Fibroblast of gingiva (primary cell): Measurements from ENCODE around the gene PJA1.

Experiments
- DNase-seq: peaks from one replicate; pipeline ENCODE4 v3.0.0-alpha.2; 2011; ENCODE audit warnings: low read depth

The PJA1 gene

DNA sequence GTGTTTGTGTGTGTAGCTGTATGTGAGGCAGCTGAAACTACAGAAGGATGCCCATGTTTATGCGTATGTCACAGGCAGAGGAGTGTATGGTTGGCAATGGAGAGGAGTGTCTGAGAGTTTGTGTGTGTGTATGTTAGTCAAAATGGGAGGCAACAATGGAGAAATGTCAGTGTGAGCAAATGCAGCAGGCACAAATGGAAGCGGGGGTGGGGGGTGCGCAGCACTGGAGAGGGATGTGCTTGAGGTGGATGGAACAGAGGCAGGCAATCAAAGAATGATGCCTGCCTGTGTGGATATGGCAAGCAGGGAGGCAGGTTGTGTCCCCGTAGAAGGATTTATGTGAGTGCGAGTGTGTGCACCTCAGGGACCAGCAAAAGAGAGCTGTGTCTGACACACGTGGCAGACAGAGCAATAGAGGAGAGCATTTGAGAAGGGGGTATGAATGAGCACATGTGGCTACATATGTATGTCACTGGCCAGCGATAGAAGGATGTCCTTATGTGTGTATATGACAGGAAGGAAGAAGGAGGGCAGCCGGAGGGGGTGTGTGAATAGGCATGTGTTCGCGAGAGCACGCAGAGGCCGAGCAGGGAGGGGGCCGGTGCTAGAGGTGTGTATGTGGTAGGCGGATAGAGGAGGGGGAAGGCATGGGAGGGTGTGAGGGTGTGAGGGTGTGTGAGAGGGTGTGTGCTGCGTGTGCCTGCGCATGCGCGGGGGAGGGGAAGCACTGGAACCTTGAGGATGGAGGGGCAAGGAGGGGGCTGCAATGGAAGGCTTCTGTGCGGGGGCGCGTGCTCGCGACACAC lies 1.1 kb downstream of the PJA1 start:
- no peak for DNase-seq

DNA sequence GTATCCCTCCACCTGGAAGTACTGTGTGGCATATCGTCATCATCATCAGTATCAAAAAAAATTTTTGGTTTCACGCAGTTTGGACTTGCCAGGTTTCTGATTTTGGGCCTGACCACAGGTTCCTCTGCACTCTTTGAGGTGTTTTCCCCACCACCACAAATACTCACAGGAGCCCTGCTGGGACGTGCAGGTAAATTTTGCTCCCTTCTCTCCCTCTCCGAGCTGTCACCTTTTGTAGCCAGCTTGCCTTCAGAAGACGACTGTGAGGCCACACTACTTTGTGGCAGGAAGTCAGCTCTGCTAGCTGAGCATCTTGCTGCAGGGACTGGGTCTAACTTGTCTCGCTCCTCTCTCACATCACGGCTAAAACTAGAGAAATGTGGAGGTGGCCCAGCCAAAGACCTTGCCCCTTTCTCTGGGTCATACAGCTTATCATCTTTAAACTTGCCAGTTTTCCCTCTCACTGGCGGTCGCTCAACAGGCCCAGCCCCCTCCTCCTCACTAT lies 2.8 kb downstream of the PJA1 start:
- DNase-seq = no peak

DNA sequence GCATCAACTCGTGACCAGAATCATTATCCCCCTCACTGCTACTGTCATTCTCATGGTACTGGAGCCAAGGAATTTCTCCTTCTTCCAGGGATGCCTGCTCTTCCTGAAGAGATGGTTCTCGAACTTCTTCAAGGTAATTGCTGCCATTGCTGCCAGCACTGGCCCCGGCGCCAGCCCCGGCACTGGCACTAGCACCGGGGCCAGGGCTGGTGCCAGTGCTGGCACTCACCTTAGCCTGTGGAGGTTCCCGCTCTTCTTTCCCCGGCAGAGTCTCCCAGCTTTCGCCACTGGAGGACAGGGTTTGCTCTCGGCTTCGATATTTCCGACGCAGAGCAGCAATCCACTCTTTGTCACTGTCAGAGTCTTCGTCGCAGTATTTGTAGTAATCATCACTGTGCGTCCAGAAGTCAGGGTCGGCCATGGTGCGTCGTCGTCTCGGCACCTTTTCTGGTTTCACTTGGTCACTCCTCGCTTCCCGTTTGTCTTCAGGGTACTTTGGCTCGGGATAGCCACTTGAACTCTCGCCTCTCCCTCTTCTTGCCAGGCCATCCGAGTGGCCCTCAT lies 3.4 kb downstream of the PJA1 start:
- DNase-seq = no peak

DNA sequence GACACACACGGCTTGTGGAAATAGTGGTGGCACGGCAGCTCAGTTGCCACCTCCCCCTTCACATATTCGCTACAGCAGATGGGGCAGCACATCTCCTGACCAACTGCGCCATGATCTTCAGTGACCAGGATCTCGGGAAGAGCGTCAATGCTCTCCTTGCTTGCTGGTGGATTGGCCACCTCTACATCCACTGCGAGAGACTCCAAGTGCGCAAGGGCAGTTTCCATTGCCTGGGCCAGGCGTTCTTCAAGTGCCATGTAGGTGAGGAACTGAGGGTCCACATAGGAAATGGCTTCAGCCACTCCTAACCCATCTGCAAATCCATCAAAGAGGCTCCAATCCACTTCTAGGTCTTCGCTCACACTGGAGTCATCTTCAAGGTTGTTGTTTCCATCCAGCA lies 3.9 kb downstream of the PJA1 start:
- DNase-seq = no peak

DNA sequence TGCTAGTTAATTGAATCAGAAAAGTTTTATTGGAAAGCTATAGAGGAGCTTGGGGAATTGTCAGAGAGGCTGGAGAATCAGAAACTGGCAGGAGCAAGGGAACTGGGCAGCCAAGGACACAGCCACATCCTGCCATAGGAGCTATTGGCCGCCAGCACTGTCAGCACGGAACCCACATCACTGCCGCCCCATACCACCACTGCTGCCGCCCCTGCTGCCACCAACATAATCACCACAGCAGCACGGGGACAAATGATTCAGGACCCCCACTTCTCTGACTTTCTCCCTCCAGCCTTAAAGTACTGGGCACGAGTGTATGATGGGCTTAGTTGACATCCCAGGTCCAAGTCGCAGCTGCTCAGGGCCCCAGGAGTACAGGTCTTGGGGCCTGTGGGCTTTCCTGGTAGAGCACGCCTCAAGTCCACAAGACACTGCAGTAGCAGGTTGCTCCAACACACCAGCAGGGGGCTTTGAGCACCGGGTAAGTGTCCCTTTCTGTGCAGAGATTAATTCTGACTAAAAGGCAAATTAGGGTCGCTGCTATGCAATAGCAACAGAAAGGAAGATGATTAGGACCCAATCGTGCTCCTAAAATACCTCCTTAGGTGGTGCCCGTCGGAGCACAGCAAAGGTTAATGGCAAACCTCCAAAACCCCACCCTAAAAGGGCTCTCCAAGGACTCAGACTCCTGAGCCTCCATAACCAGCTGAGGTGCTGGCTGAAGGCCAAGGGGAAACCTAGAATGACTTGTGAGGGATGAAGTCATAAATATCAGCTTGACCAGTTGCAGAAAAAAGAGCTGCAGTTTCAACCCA lies 6.9 kb downstream of the PJA1 start:
- DNase-seq = peak; percentile 40

DNA sequence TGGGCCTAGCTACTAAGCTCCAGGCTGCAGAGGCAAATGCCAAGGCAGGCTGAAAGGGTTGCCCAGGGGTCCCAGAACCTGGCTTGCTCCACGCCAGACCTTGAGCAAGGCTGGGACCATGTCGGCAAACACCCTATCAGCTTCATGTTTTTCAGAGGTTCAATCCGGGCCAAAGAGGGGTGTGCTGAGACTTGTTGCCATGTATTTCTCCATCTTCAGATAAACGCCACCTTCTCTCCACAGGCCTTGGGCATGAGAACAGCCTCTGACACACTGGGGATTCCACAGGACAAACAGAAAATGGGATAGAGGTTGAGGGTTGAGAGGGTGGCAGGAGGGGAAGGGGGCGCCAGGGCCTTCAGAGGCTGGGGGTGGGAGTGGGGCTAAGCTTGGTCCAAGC lies 8.6 kb downstream of the PJA1 start:
- no peak for DNase-seq

DNA sequence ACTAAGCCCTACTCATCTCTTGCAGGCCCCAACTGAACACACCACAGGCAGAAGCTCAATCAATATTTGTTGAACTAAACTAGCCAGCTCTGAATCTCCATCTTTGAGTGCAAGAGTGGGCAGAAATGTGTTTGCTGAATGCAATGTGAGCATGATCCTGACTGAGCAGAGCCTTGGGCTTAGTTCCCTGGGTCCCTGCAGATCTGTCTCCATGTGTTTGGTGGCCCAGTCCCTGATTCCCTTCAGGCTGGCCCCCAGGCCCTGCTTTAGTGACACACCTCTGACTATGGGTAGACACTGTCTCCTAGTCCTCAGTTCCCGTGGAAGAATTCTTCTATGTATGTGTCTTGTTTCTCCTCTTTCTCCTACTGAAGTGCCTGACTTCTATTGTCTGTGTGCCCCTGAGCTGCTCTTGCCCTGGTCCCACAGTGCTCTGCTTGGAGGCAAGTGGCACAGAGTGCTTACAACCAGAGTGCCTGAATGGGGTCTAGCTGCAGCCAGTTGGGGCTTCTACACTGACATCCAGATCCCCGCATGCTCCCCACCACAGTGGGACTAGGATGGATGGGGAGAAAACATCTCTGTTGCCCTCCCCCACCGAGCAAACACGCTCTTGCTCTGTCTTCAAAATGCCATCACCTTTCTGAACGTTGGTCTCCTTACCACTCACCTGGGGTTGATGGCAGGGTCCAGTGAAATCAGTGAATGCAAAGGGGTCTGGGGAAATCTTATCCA lies 9.3 kb downstream of the PJA1 start:
- no peak for DNase-seq

DNA sequence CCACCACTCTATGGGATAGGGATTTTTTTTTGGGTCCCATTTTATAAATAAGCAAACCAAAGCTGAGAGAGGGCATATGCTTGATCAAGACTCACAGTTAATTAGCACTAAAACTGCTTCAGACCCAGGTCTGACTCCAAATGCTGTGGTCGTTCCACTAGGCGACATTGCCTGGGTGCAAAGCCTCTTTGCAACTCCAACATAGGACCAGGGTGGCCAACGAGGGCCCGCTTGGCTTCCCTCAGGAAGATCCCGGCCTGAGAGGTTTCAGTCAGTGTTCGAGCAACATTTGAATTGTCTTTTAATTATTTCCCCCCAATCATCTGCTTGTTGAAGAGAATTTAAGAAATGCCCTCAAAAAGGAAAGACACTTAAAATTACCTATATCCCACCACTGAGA lies 11.2 kb downstream of the PJA1 start:
- no peak for DNase-seq

DNA sequence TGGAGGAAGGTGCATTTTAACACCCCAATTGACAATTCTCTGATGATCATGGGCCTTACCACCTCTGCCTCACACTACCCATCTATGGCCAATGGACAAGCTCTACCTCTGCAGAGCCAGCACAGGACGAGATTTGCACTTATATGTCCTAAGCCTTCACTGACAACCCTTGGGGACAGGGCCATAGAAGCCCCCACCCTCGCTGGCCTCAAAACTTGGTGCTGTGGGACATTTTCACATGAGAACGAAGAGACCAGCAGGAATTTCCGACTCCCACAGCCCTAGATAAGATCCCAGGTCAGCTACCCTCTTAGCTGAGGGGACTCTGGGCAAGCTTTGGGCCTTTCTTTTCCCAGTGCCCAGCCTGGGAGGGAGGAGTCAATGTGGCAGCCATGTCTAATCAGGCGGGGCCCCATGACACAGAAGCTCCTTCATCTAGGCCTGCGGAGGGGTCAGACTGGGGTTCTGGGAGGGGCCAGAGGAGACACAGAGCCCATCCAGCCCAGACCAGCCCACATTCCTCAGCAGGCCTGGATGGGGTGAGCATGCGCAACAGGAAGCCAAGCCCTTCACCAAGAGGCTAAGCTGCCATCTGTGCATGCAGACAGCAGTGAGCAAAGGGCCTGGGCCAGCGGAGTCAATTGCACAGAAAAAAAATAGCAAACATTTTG lies 12.1 kb downstream of the PJA1 start:
- peak; percentile 6 for DNase-seq

DNA sequence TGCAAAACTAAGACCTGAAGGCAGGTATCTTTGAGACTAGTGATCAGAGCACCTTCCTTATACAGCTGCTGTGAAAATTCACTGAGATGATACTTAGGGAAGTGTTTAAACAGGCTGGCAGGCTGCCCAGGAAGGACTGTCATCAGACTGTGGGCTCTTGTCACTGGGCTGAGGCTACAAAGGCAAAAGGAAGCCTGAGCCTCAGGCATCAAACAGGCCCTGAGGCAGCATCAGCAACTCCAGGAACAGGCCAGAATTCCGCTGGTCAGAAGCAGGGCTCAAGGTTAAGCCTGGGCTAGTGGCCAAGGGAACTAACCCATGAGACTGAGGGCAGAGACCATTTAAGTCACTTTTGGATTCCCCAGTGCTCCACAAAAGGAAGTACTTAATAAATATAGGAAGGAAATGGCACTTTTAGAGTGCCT lies 12.8 kb downstream of the PJA1 start:
- DNase-seq = no peak

DNA sequence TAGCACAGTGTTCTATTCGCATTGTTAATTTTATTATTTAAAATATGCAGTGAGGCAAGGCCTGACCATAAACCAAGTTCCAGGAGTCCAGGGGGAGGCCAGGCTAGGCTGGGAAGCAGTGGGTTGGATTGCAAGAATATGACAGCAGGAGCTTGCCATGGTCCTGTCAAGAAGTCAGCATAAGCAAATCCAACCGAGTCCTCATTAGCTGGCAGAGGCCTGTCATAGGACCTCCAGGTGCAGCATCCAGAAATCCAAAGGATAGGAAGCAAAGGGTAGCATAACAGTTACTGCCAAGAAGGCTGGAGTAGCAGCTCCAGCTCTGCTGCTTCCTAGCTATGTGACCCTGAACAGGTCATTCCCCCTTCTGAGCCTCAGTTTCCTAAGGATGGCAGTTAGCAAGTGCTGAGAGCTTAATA lies 13.4 kb downstream of the PJA1 start:
- no peak for DNase-seq

DNA sequence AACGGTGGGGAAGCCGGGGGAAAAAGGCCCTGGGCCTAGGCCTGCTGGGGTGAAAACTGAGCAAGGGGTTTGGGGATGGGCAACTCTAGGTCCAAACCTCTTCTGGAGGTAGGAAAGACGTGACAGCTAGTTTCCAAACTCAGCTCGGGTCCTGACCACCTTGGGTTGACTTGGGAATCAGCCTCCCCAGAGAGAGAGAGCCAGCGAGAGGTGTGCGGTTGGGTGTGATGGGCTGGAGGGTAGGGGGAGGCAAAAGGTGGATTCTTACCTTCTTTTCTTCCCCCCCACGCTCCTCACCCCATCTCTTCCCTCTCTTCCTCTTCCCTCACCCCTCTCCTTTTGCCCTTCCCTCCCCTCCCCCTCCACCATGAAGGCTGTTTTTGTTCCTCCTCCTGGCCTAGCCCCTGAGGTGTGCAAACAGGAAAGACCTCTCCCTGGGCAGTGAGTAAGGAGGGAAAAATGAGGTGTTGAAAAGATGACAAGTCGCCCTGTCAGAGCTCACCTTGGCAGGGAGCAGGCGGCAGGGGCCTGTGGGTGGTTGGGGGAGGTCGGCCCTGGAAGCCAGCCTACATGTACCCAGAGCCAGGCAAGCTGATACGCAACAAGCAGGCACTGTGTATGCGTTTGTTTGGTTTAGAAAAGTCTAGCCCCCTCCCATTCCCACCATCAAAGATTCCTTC lies 14.8 kb downstream of the PJA1 start:
- no peak for DNase-seq

DNA sequence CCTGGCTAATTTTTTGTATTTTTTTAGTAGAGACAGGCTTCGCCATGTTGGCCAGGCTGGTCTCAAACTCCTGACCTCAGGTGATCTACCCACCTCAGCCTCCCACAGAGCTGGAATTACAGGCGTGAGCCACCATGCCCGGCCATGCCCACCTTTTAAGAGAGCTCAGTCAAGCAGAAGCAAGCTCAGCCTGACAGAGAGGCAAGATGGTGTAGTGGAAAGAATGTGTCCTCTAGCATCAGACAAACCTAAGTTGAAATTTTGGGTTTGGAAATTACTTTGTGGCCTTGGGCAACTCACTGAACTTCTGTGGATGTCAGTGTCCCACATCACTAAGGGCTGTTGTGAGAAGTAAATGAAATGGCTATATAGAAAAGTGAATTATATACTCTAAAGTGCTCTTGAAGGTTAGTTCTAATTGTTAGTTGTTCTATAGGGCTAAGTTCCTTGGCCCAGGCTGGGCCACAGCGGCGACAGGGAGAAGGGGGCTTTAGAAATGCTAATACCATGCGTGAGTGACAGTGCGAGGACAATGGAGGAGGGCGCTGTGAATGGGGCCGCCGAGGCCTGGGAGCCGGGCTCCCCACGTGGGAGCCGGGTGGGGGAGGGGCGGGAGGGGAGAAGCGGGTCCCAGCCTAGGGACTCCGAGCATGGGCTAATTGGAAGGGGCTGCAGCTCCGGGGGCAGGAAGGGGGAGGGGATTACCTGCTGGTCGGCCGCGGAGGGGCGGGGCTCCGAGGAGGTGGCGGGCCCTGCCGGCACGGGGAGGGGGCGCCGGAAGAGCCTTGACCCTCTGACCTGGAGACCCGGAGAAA lies 15.6 kb downstream of the PJA1 start:
- no peak for DNase-seq

DNA sequence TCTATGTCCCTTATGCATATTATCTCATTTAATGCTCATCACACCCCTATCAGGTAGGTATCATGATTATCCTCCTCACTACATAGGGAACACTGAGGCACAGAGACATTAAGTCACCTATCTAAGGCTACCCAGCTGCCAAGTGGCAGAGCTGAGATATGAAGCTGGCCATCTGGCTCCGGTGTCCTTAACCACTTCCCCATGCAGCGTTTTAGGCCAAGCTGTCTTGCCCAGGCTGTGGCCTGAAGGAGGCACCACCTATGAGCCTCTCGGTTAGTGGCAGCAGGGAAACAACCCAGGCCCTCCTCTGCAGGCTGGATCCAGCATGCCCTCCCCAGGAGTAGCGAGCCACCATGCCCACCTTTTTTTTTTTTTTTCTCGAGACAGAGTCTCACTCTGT lies 16.3 kb downstream of the PJA1 start:
- DNase-seq = no peak

DNA sequence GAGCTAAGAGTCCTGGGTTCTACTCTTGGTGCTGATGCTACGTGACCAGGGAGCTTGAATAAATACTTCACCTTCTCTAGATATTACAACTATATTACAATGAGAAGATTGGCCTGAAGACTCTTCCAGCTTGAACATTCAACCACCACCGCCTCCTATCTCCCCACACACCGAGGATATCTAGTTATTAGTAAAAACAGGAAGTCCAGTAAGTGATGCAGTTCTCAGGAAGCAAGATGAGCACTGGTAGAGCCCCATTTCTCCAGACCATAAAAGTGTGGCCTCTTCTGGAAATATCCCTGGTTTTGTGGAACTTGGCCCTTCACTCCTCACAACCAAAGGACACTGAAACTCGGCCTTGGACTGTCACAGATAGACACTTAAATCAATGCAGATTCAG lies 18.5 kb downstream of the PJA1 start:
- no peak for DNase-seq

DNA sequence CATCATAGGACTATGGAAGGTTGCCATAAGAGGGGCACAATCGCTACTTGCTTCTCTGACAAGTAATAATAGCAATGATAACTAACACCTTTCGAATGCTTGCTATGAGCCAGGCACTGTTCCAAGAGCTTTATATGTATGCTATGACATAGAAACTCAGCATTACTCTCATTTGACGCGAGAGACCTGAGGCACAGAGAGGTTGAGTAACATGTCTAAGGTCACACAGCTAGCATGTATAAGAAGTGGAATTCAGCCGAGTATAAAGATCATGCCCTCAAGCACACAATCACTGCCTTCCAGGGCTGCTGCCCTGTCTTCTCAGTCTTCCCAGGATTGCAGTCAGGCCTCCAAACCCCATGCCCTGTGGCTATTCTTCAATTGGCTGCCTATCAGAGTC lies 19.5 kb downstream of the PJA1 start:
- DNase-seq = no peak

DNA sequence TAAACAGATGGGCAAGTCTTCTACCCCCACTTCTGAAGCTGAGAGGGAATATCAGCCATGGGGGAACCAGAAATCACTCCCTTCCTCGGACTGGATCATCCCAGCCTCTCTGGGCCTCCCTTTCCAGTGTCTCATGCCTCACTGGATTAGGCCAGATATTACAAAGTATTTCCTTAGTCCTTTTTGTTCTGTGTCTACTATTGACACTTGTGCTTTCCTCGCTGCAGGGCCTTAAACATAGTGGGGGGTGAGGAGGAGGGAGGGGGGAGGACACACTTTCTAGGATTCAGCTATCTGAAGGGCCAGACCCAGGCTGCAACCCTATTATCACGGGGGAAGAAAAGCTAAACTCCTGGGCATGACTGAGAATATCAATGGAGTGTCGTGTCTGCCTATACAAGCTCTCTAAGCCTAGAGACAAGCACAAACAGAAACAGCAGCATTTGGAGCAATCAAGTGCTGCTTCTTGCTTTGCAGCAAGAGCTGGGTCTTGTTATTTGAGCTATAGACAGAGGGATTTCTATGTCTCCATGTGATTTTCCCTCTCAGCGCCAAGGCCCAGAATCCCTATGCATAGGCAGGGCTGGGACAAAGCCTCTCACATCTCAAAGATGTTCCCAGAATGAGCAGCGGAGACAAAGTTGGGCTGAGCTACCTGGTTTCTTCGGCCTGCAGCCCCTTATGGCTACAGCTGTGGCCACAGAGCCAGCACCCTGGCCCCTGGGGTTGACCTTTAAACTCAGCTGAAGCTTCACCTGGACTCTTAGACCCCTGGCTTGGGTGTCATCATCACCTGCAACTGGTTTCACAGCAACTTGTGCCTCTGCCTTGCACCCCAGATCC lies 20.2 kb downstream of the PJA1 start:
- DNase-seq = no peak

DNA sequence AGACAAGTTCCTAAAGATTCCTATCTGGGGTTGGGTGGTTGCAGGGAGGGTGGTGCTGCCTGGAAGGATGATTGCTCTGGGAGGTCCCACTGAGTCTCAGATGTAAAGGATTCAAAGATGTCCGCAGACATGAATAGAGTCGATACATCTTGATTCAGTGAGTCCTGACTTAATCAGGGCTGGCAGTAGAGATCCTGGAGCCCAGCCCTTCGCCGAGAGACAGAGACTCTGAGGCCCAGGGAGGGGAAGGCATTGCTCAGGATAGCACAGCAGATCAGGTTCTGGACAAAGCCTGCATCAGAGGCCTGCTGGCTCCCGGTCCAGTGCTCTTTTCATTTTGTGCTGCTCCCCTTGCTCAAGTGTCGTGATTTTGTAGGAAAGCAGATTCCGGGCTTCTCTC lies 21.7 kb downstream of the PJA1 start:
- no peak for DNase-seq

DNA sequence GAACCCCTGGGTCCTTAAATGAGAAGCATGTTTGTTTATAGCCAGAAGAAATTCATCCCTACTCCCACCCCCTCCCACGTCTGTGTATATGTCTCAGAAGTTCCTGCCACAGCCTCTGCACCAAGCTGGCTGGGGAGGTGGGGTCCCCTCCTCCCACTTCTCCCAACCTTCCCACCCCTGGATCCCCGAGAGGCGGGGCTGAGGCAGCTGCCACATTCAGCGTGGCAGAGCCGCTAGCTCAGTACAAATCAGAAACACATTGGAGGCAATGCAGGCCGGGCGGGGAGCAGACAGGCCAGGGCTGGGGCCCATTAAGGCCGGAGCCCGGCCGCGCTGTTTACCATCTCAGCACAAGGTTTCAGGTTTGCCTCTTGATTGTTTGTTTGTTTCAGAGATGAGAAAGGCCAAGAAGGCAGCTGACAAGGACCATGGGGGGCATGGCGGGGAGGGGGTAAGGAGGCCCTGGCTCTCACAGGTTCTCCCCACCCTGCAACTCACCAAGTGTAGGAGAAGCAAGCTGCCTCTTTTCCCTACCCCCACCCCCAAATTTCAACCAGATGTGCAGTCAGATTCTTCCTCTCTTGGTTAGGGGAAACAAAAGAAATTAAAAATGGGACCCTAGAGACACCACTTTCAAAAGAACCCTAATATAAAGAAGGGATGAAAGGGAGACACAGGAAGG lies 22.3 kb downstream of the PJA1 start:
- no peak for DNase-seq
